Measurements from ENCODE around the gene NTM. TPM values are rescaled to one million over a fixed set of nuclear protein-coding genes. Genes with fewer than 3 reads are reported as not detected.

The NTM gene
- total and polyA plus RNA-seq, 10 donors, result 0.13 to 1.6 (median 0.67) TPM

DNA sequence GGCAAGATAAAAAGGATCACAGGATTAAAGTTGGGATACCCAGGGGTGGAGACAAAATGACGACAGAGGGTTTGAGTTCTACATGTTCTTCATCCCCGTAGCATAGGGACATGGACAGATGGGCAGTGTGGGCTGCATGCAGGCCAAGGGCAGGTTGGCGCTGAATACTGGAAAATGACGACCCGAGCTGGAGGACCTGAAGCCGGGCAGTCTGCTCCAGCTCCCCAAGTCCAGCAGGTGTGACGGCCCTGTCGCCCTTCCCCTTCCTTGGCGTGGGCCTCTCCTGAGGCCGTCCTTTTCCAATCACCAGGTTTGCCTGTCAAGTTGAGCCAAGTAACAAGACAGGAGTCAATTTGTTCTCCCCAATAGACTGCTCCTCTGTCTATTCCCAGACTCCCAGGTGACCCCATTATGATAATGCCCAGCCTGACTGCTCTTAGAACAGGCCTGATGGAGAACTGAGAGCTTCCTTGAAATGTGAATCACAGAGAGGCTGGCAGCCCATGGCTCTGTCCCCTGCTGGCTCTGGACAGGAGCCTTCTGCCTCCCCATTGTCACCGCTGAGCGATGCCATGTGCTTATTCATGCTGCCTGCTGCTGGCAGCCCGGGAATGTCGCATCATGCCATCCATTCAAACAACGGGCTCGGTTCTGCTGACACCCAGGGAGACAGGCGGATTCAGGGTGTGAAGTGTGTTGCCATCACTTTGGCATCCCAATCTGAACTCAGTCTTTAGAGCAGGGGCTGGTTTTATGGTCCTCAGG, 392.1 kb downstream of the NTM start:
- no peak for TF ChIP-seq POLR2AphosphoS5 (IDR thresholded peaks at IDR 0.05)
- no peak for TF ChIP-seq CTCF (IDR thresholded peaks at IDR 0.05 in 8 of 11, conservative IDR thresholded peaks at IDR 0.05 in 3 of 11)
- Histone ChIP-seq H3K36me3 (no peaks in the 10 kb centered on the region), H3K27me3 (replicated peaks in 1 of 7) (no peaks in the 10 kb centered on the region), H3K9me3 (peaks cover 0 to 12% (median 0%) of the 10 kb centered on the region in 8 donors), H3K4me1 (no peaks in the 10 kb centered on the region), H3K27ac (no peak overlapping the region), H3K4me3 (no peak overlapping the region)
- WGBS, 5 donors, result 91 to 97% (median 95%) methylated on average over 17 of the region's 17 CpGs
- intact Hi-C loops (cut with DNase I; ENCODE audit: low total_unique reads), result no loop called here
- no peak for DNase-seq

DNA sequence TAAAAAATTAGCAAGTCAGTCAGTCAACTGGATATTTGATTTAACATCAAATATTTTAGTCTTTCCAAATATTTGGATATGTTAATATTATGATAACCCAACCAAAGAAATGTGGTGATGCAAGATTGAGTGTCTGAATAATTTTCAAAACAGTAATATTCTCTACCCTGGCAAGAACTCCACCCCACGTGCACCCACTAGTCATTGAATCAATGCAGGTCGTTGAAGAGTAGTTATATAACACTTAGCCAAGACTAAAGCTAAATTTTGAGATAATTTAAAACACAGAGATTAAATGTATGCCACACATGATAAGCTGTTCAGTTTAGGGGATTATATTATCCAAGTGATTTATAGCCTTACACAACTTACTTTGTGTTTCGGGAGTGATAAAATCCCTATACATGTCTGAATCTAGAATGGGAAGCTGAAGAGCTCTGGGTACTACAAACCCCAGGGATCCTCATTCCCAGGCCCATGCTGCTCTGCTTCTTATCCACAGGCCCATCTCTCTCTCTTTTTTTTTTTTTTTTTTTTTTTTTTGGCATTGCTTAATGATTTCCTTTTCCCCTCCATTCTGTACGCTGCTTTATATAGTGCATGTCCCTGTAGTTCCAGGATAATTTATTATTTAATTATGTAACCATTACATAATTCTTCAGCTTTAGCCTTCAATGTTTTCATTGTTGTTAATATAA, 392.9 kb downstream of the NTM start:
- H3K4me3 ChIP-seq, result no peak overlapping the region
- 36 to 45% (median 37%) methylated on average over 4 of the region's 4 CpGs for WGBS, 5 donors
- no peaks in the 10 kb centered on the region for H3K4me1 ChIP-seq
- no peaks in the 10 kb centered on the region for H3K27me3 ChIP-seq (replicated peaks in 1 of 7)
- intact Hi-C loops (cut with DNase I; ENCODE audit: low total_unique reads), result no loop called here
- no peak overlapping the region for H3K27ac ChIP-seq
- no peaks in the 10 kb centered on the region for H3K36me3 ChIP-seq
- TF ChIP-seq POLR2AphosphoS5 (IDR thresholded peaks at IDR 0.05), result no peak
- no peak for TF ChIP-seq CTCF (IDR thresholded peaks at IDR 0.05 in 8 of 11, conservative IDR thresholded peaks at IDR 0.05 in 3 of 11)
- TF ChIP-seq POLR2A (IDR thresholded peaks at IDR 0.05), result no peak
- no peak for DNase-seq
- H3K9me3 ChIP-seq, result peaks cover 0 to 12% (median 0%) of the 10 kb centered on the region in 8 donors

GRCh38 chr11:131764126-131764525, 393.7 kb downstream of the NTM start:
- Histone ChIP-seq H3K4me3 (no peak overlapping the region), H3K27ac (no peak overlapping the region), H3K36me3 (no peaks in the 10 kb centered on the region), H3K9me3 (peaks cover 0 to 12% (median 0%) of the 10 kb centered on the region in 8 donors), H3K27me3 (replicated peaks in 1 of 7) (no peaks in the 10 kb centered on the region), H3K4me1 (no peaks in the 10 kb centered on the region)
- TF ChIP-seq POLR2A (IDR thresholded peaks at IDR 0.05), result no peak
- no peak for TF ChIP-seq CTCF (IDR thresholded peaks at IDR 0.05 in 8 of 11, conservative IDR thresholded peaks at IDR 0.05 in 3 of 11)
- no peak for TF ChIP-seq POLR2AphosphoS5 (IDR thresholded peaks at IDR 0.05)
- intact Hi-C loops (cut with DNase I; ENCODE audit: low total_unique reads), result no loop called here
- WGBS, 5 donors, result 83 to 87% (median 83%) methylated on average over 5 of the region's 5 CpGs
- no peak for DNase-seq

DNA sequence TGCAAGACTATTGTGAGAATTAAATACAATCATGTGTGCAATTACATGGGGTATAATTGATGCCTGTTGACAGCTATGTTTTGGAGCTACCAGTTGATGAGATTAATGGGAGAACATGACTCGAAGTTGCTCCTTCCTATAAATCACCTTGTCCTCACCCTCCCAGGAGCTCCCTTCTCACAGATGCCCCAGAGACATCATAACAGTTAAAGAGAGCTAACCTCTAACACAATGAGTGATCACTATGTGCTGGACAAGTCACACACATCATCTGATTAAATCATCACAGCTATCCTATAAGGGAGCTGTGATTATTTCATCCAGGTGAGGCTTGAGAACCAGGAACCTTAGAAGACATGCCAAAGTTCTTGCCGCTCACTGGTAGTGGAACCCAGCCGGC, 394.2 kb downstream of the NTM start:
- Histone ChIP-seq H3K27me3 (replicated peaks in 1 of 7) (no peaks in the 10 kb centered on the region), H3K36me3 (no peaks in the 10 kb centered on the region), H3K27ac (no peak overlapping the region), H3K4me1 (no peaks in the 10 kb centered on the region), H3K9me3 (peaks cover 0 to 12% (median 0%) of the 10 kb centered on the region in 8 donors), H3K4me3 (no peak overlapping the region)
- WGBS, 5 donors, result 42 to 83% (median 80%) methylated on average over 3 of the region's 3 CpGs
- intact Hi-C loops (cut with DNase I; ENCODE audit: low total_unique reads), result no loop called here
- no peak for TF ChIP-seq POLR2AphosphoS5 (IDR thresholded peaks at IDR 0.05)
- TF ChIP-seq POLR2A (IDR thresholded peaks at IDR 0.05), result no peak
- no peak for TF ChIP-seq CTCF (IDR thresholded peaks at IDR 0.05 in 8 of 11, conservative IDR thresholded peaks at IDR 0.05 in 3 of 11)
- no peak for DNase-seq

All from spleen (tissue), 11 donors.